Neural cell (in vitro differentiated cells): ENCODE results near the gene SYCP2. TPM values are rescaled to one million over a fixed set of nuclear protein-coding genes. Genes with fewer than 3 reads are reported as not detected.

ENCODE experiments used
- H2AFZ ChIP-seq: fragments of 200-600, 300-800 bp; sonication (generic), shearing (Covaris generic); 2 replicates; pipeline ENCODE4 v1.6.0; 2014; ENCODE audit warnings: low read depth, mild to moderate bottlenecking, antibody characterized with exemption, low read length, moderate library complexity
- H3F3A ChIP-seq: fragments of 200-600 bp; shearing (Covaris generic); 2 replicates; pipeline ENCODE4 v1.6.1; 2016; ENCODE audit warnings: mild to moderate bottlenecking, moderate library complexity, mixed read lengths, antibody characterized with exemption, low read length; ENCODE audit not compliant: insufficient read depth, poor library complexity, severe bottlenecking
- H3K27ac ChIP-seq: fragments of 200-600, 300-800 bp; sonication (generic), shearing (Covaris generic); 2 replicates; pipeline ENCODE4 v1.5.1; 2014; ENCODE audit warnings: mild to moderate bottlenecking, low read length, moderate library complexity
- H3K27me3 ChIP-seq: fragments of 300-800, 200-600 bp; sonication (generic), shearing (Covaris generic); 2 replicates; pipeline ENCODE4 v1.6.0; 2014; ENCODE audit warnings: mild to moderate bottlenecking, low read depth, low read length, moderate library complexity; ENCODE audit not compliant: insufficient read depth
- H3K36me3 ChIP-seq: fragments of 300-800, 200-600 bp; sonication (generic), shearing (Covaris generic); 2 replicates; pipeline ENCODE4 v1.5.1; 2014; ENCODE audit warnings: mild to moderate bottlenecking, antibody characterized with exemption, low read length, moderate library complexity; ENCODE audit not compliant: insufficient read depth
- H3K4me2 ChIP-seq: fragments of 300-800, 200-600 bp; sonication (generic), shearing (Covaris generic); 2 replicates; pipeline ENCODE4 v1.6.0; 2014; ENCODE audit warnings: mild to moderate bottlenecking, low read length
- H3K4me3 ChIP-seq: fragments of 300-800, 200-600 bp; sonication (generic), shearing (Covaris generic); 2 replicates; pipeline ENCODE4 v1.5.1; 2014; ENCODE audit warnings: mild to moderate bottlenecking, low read length, moderate library complexity
- H3K79me2 ChIP-seq: fragments of 200-600 bp; shearing (Covaris generic); replicated peaks from 2 replicates; pipeline ENCODE4 v1.6.0; 2014; ENCODE audit warnings: mild to moderate bottlenecking, low read length, moderate library complexity; ENCODE audit not compliant: insufficient read depth
- H3K9ac ChIP-seq: fragments of 300-800, 200-600 bp; sonication (generic), shearing (Covaris generic); 2 replicates; pipeline ENCODE4 v1.6.1; 2016; ENCODE audit warnings: mild to moderate bottlenecking, low read length, mixed read lengths
- H3K9me2 ChIP-seq: fragments of 200-600 bp; shearing (Covaris generic); 2 replicates; pipeline ENCODE4 v1.6.1; 2016; ENCODE audit warnings: mild to moderate bottlenecking, low read length, mixed read lengths; ENCODE audit not compliant: insufficient read depth
- H3K9me3 ChIP-seq: fragments of 200-600, 300-800 bp; sonication (generic), shearing (Covaris generic); 2 replicates; pipeline ENCODE4 v1.6.1; 2016; ENCODE audit warnings: mild to moderate bottlenecking, mixed run types, low read length, moderate library complexity, mixed read lengths
- H4K20me1 ChIP-seq: fragments of 200-600 bp; shearing (Covaris generic); 2 replicates; pipeline ENCODE4 v1.6.1; 2016; ENCODE audit warnings: mild to moderate bottlenecking, mixed run types; ENCODE audit not compliant: insufficient read depth
- CTCF ChIP-seq: fragments of 450-650 bp; IDR thresholded peaks from 2 replicates; pipeline ENCODE4 v1.5.1; 2014; ENCODE audit warnings: antibody characterized with exemption, mild to moderate bottlenecking, moderate library complexity; ENCODE audit not compliant: poor library complexity, severe bottlenecking
- EP300 ChIP-seq: fragments of 450-650 bp; conservative IDR thresholded peaks from 2 replicates; pipeline ENCODE4 v1.6.1; 2014; ENCODE audit warnings: antibody characterized with exemption, mild to moderate bottlenecking, moderate library complexity; ENCODE audit not compliant: poor library complexity, severe bottlenecking
- RAD21 ChIP-seq: fragments of 450-650 bp; conservative IDR thresholded peaks from 2 replicates; pipeline ENCODE4 v1.6.1; 2014; ENCODE audit warnings: antibody characterized with exemption, mild to moderate bottlenecking, moderate library complexity
- REST ChIP-seq: IDR thresholded peaks from 2 replicates; pipeline ENCODE4 v1.6.1; 2012; ENCODE audit warnings: borderline replicate concordance
- SMC3 ChIP-seq: fragments of 450-650 bp; conservative IDR thresholded peaks from 2 replicates; pipeline ENCODE4 v1.6.1; 2014; ENCODE audit warnings: antibody characterized with exemption, mild to moderate bottlenecking, moderate library complexity; ENCODE audit not compliant: poor library complexity
- polyA plus RNA-seq: library from polyadenylated mRNA; depleted of rRNA; stranded (reverse); fragments of >200 nt; gene quantifications from 2 replicates; pipeline ENCODE4 v1.2.3, GENCODE V29; 2014

The SYCP2 gene
- polyA plus RNA-seq, 1 donor from 2014 or later = 1.4 TPM

- Histone ChIP-seq H3K9me2 (no peaks in the 10 kb centered on the region), H3K79me2 (no peaks in the 10 kb centered on the region), H3K27me3 (no peaks in the 10 kb centered on the region), H3F3A (no peaks in the 10 kb centered on the region), H3K9me3 (no peaks in the 10 kb centered on the region), H2AFZ (no peak overlapping the region), H3K9ac (no peak overlapping the region), H3K4me3 (no peak overlapping the region), H3K27ac (no peak overlapping the region), H3K36me3 (no peaks in the 10 kb centered on the region), H4K20me1 (no peaks in the 10 kb centered on the region), H3K4me2 (no peak overlapping the region)
- TF ChIP-seq CTCF (no peak), EP300 (no peak), REST (no peak)
Measured at GRCh38 chr20:59949911-59950310, 16.5 kb upstream of the SYCP2 start.

DNA sequence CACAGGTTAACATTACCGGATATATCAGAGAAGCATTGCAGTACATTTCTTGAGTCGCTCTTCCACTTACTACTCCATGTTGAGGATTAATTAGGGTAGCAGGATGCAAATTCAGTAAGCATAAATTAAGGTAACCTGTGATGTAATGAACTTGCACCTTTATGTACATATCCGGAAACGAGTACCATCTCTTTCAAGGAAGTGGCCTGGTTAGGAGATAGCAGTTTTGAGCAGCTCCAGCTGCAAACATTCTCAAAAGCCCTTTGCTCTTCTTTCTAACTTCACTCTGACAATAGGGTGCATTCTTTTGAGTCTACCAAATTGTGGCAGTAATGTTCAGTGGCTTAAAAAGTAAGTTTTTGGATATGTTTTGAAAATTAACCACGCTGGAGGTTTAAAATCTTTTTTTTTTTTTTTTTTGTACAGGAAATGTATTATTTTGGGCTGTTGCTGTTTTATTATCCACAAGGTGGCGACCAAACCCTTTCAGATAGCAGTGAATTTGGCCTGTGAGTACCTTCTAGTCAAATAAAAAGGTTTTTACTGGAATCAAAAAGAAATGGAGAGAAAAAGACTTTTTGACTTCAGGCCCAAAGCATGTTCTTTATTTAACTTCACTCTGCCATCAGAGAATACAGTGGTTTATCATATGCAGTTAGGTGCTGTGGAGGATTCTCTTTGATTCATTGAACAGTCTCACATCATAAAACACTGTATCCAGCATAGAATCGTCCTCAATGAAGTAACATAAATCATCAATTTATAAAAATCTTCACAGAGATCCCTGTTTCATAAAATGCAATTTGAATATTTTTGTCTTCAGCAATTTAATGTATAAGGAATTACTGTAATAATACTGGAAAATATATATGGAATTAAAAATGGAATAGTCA lies 15.6 kb upstream of the SYCP2 start:
- Histone ChIP-seq H2AFZ (no peak overlapping the region), H3K4me2 (no peak overlapping the region), H3K9ac (no peak overlapping the region), H3F3A (no peaks in the 10 kb centered on the region), H3K79me2 (no peaks in the 10 kb centered on the region), H3K4me3 (no peak overlapping the region), H3K36me3 (no peaks in the 10 kb centered on the region), H3K9me3 (no peaks in the 10 kb centered on the region), H3K27ac (no peak overlapping the region), H3K27me3 (no peaks in the 10 kb centered on the region), H3K9me2 (no peaks in the 10 kb centered on the region), H4K20me1 (no peaks in the 10 kb centered on the region)
- TF ChIP-seq RAD21 = peak; percentile 83
- TF ChIP-seq CTCF = peak; percentile 85
- no peak for TF ChIP-seq EP300
- TF ChIP-seq SMC3 = peak; percentile 78
